ENCODE data around the gene ZNF263. TPM values are rescaled to one million over a fixed set of nuclear protein-coding genes. Genes with fewer than 3 reads are reported as not detected.
A peak's percentile ranks its signal among the peaks of the same experiment; 100 is the strongest.

ZNF263 gene
- total and polyA plus RNA-seq, 9 of the 15 experiments (the other 6 are each of a cell fraction or from before 2014, with no cell fraction given), result 4.6 to 48.3 (median 31.8) TPM

GRCh38 chr16:3305109-3306068 lies 22.1 kb downstream of the ZNF263 start, which contains the start of the genes TIGD7 and ZNF75A (continued):
- TF ChIP-seq HMGN3 (IDR thresholded peaks at IDR 0.05; ENCODE audit: borderline replicate concordance, extremely low read depth, insufficient read length, low read depth, low read length) (peak; percentile 46), NFIX (CRISPR knock-in tag; IDR thresholded peaks at IDR 0.05; ENCODE audit: low read depth) (no peak), FOXM1 (IDR thresholded peaks at IDR 0.05; ENCODE audit: low read depth) (no peak), FOXM1 (CRISPR knock-in tag; IDR thresholded peaks at IDR 0.05; ENCODE audit: low read depth) (peak; percentile 96), MCM3 (IDR thresholded peaks at IDR 0.05) (no peak), ZNF584 (CRISPR knock-in tag; IDR thresholded peaks at IDR 0.05; ENCODE audit: low read depth) (peak; percentile 52; the same call in 1 of the 2 replicates), EP400 (IDR thresholded peaks at IDR 0.05) (peak; percentile 87), HCFC1 (IDR thresholded peaks at IDR 0.05; ENCODE audit: low read depth, low read length) (peak; percentile 53), SAP30 (IDR thresholded peaks at IDR 0.05; ENCODE audit: borderline replicate concordance, insufficient read depth, low read depth, low read length, poor library complexity, severe bottlenecking) (peak; percentile 72), PTTG1 (tag; IDR thresholded peaks at IDR 0.05; ENCODE audit: low read depth) (no peak), MYC (IDR thresholded peaks at IDR 0.05; ENCODE audit: low read depth, low read length) (peak; percentile 76), MYC (CRISPR knock-in tag; IDR thresholded peaks at IDR 0.05; ENCODE audit: borderline replicate concordance, low read depth) (peak; percentile 60; the same call in 1 of the 2 replicates), ZNF124 (CRISPR knock-in tag; IDR thresholded peaks at IDR 0.05) (no peak), ETV5 (CRISPR knock-in tag; IDR thresholded peaks at IDR 0.05; ENCODE audit: low read depth) (peak; percentile 67; the same call in 1 of the 2 replicates), ETV6 (IDR thresholded peaks at IDR 0.05; ENCODE audit: borderline replicate concordance in 1 of 2, low read depth in 2 of 2, low read length in 1 of 2) (0 out of 4 replicates have a peak, but pooled peaks of 1 of the 2 experiments have one; percentile 74), ETV6 (CRISPR knock-in tag; IDR thresholded peaks at IDR 0.05; ENCODE audit: borderline replicate concordance) (no peak; the same call in 1 of the 2 replicates)
- TF ChIP-seq, protein P1, sequence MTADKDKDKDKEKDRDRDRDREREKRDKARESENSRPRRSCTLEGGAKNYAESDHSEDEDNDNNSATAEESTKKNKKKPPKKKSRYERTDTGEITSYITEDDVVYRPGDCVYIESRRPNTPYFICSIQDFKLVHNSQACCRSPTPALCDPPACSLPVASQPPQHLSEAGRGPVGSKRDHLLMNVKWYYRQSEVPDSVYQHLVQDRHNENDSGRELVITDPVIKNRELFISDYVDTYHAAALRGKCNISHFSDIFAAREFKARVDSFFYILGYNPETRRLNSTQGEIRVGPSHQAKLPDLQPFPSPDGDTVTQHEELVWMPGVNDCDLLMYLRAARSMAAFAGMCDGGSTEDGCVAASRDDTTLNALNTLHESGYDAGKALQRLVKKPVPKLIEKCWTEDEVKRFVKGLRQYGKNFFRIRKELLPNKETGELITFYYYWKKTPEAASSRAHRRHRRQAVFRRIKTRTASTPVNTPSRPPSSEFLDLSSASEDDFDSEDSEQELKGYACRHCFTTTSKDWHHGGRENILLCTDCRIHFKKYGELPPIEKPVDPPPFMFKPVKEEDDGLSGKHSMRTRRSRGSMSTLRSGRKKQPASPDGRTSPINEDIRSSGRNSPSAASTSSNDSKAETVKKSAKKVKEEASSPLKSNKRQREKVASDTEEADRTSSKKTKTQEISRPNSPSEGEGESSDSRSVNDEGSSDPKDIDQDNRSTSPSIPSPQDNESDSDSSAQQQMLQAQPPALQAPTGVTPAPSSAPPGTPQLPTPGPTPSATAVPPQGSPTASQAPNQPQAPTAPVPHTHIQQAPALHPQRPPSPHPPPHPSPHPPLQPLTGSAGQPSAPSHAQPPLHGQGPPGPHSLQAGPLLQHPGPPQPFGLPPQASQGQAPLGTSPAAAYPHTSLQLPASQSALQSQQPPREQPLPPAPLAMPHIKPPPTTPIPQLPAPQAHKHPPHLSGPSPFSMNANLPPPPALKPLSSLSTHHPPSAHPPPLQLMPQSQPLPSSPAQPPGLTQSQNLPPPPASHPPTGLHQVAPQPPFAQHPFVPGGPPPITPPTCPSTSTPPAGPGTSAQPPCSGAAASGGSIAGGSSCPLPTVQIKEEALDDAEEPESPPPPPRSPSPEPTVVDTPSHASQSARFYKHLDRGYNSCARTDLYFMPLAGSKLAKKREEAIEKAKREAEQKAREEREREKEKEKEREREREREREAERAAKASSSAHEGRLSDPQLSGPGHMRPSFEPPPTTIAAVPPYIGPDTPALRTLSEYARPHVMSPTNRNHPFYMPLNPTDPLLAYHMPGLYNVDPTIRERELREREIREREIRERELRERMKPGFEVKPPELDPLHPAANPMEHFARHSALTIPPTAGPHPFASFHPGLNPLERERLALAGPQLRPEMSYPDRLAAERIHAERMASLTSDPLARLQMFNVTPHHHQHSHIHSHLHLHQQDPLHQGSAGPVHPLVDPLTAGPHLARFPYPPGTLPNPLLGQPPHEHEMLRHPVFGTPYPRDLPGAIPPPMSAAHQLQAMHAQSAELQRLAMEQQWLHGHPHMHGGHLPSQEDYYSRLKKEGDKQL (CRISPR knock-in tag; IDR thresholded peaks at IDR 0.05; ENCODE audit: borderline replicate concordance), result 0 out of 2 replicates have a peak, but pooled peaks have one; percentile 90
- TF ChIP-seq, protein P2, sequence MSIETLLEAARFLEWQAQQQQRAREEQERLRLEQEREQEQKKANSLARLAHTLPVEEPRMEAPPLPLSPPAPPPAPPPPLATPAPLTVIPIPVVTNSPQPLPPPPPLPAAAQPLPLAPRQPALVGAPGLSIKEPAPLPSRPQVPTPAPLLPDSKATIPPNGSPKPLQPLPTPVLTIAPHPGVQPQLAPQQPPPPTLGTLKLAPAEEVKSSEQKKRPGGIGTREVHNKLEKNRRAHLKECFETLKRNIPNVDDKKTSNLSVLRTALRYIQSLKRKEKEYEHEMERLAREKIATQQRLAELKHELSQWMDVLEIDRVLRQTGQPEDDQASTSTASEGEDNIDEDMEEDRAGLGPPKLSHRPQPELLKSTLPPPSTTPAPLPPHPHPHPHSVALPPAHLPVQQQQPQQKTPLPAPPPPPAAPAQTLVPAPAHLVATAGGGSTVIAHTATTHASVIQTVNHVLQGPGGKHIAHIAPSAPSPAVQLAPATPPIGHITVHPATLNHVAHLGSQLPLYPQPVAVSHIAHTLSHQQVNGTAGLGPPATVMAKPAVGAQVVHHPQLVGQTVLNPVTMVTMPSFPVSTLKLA (conservative IDR thresholded peaks at IDR 0.05), result peak; percentile 60 to 87; a peak in 3 of 4 replicates
